ACHN (cell line): ENCODE measurements around the gene KRT77.
"Not testable (repeated sequence)": the region's sequence is repeated elsewhere in the genome, so short reads cannot be mapped to it uniquely, and the experiment has no call there.

ENCODE experiments used
- DNase-seq: peaks from one replicate; pipeline ENCODE4 v3.0.0-alpha.2; 2015
- in situ Hi-C: cut with HindIII; loops from 2 replicates; pipeline ENCODE4 v1.10.0; 2017; ENCODE audit warnings: low sequenced_read_pairs, low pct_ligation_motif_present, low pct_unique_long_range_greater_than_20kb

Gene KRT77

GRCh38 chr12:52683575-52684300 lies 19.6 kb downstream of the KRT77 start:
- DNase-seq: no peak
- in situ Hi-C loops: no loop called here

- in situ Hi-C loops: no loop called here
- no peak for DNase-seq
These were observed 20.3 kb downstream of the KRT77 start for GRCh38 chr12:52682938-52683574.

GRCh38 chr12:52682381-52682660 lies 21.0 kb downstream of the KRT77 start:
- no peak for DNase-seq
- in situ Hi-C loops: no loop called here

- in situ Hi-C loops: no loop called here
These were observed 21.6 kb downstream of the KRT77 start for GRCh38 chr12:52681526-52682380.

GRCh38 chr12:52680363-52680762 lies 23.0 kb downstream of the KRT77 start, which contains the start of gene KRT1:
Gene KRT1 (minus strand): TSS chr12:52680407. CDS start chr12:52680348, 59 bp downstream.
- DNase-seq: no peak
- in situ Hi-C loops: no loop called here

More at GRCh38 chr12:52681526-52682380, 21.6 kb downstream of the KRT77 start:
- DNase-seq: no peak

- in situ Hi-C loops: no loop called here
- DNase-seq: no peak
These were observed 23.4 kb downstream of the KRT77 start for GRCh38 chr12:52679875-52680274.

GRCh38 chr12:52677671-52678070 lies 25.7 kb downstream of the KRT77 start:
- in situ Hi-C loops: no loop called here
- no peak for DNase-seq

- in situ Hi-C loops: no loop called here
These were observed 26.2 kb downstream of the KRT77 start for GRCh38 chr12:52677126-52677525.

GRCh38 chr12:52676163-52676562 lies 27.2 kb downstream of the KRT77 start:
- in situ Hi-C loops: no loop called here
- no peak for DNase-seq

More at GRCh38 chr12:52677126-52677525, 26.2 kb downstream of the KRT77 start:
- no peak for DNase-seq

GRCh38 chr12:52675301-52675701 lies 28.0 kb downstream of the KRT77 start:
- DNase-seq: no peak
- in situ Hi-C loops: no loop called here

- in situ Hi-C loops: no loop called here
- no peak for DNase-seq
These were observed 28.9 kb downstream of the KRT77 start for GRCh38 chr12:52674433-52674775.

GRCh38 chr12:52673713-52674432 lies 29.5 kb downstream of the KRT77 start:
- in situ Hi-C loops: no loop called here
- no peak for DNase-seq

- DNase-seq: no peak
- in situ Hi-C loops: no loop called here
These were observed 30.1 kb downstream of the KRT77 start for GRCh38 chr12:52673217-52673616.

- in situ Hi-C loops: no loop called here
These were observed 30.9 kb downstream of the KRT77 start for GRCh38 chr12:52672321-52672933.

GRCh38 chr12:52670961-52671360 lies 32.4 kb downstream of the KRT77 start:
- in situ Hi-C loops: no loop called here
- no peak for DNase-seq

More at GRCh38 chr12:52672321-52672933, 30.9 kb downstream of the KRT77 start:
- DNase-seq: no peak

GRCh38 chr12:52670506-52670905 lies 32.8 kb downstream of the KRT77 start:
- DNase-seq: no peak
- in situ Hi-C loops: no loop called here

GRCh38 chr12:52669941-52670340 lies 33.4 kb downstream of the KRT77 start:
- in situ Hi-C loops, DNase-seq: not testable (repeated sequence)

GRCh38 chr12:52669426-52669825 lies 33.9 kb downstream of the KRT77 start:
- no peak for DNase-seq
- in situ Hi-C loops: no loop called here
